GM06990 (cell line): ENCODE data around the gene NDEL1.

Experiments
- DNase-seq: peaks from one replicate; pipeline ENCODE4 v3.0.0-alpha.2; 2011; ENCODE audit not compliant: insufficient read length; ENCODE audit errors: extremely low read depth
- H3K27me3 ChIP-seq: replicated peaks from 2 replicates; pipeline ENCODE4 v1.6.0; 2011; ENCODE audit warnings: low read length; ENCODE audit not compliant: control insufficient read depth, insufficient read depth
- H3K36me3 ChIP-seq: 2 replicates; pipeline ENCODE4 v1.5.1; 2011; ENCODE audit warnings: low read length; ENCODE audit not compliant: control insufficient read depth, insufficient read depth
- H3K4me3 ChIP-seq: replicated peaks from 2 replicates; pipeline ENCODE4 v1.5.1; 2011; ENCODE audit warnings: low read depth, mild to moderate bottlenecking, control low read depth, low read length
- TF ChIP-seq, protein P1 (sequence below): IDR thresholded peaks from 2 replicates; pipeline ENCODE4 v1.5.1; 2011; ENCODE audit warnings: low read length, control low read depth, mild to moderate bottlenecking, inconsistent platforms; ENCODE audit not compliant: insufficient read depth, poor library complexity, severe bottlenecking

NDEL1 gene

DNA sequence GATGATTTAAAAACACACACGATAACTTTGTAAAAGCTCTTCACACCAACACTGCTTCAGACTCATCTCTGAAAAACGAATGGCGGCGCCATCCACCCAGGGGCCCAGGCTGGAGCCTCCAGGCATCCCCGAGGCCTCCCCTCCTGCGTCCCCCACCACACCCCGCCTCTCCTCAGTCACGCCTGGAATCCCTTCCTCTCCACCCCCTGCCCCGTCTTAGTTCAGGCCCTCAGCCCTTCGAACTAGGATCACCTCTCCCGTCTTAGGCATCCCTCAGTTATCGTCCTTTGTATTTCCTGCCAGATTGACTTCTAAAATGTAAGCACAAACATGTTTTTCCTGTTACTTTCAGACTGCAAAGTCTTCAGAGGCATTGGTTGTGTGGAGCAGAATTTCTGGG, 58.3 kb downstream of the NDEL1 start:
- no peak overlapping the region for H3K4me3 ChIP-seq
- H3K27me3 ChIP-seq = no peaks in the 10 kb centered on the region
- TF ChIP-seq, protein P1, sequence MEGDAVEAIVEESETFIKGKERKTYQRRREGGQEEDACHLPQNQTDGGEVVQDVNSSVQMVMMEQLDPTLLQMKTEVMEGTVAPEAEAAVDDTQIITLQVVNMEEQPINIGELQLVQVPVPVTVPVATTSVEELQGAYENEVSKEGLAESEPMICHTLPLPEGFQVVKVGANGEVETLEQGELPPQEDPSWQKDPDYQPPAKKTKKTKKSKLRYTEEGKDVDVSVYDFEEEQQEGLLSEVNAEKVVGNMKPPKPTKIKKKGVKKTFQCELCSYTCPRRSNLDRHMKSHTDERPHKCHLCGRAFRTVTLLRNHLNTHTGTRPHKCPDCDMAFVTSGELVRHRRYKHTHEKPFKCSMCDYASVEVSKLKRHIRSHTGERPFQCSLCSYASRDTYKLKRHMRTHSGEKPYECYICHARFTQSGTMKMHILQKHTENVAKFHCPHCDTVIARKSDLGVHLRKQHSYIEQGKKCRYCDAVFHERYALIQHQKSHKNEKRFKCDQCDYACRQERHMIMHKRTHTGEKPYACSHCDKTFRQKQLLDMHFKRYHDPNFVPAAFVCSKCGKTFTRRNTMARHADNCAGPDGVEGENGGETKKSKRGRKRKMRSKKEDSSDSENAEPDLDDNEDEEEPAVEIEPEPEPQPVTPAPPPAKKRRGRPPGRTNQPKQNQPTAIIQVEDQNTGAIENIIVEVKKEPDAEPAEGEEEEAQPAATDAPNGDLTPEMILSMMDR = no peak
- peaks cover 16% of the 10 kb centered on the region for H3K36me3 ChIP-seq
- DNase-seq = no peak

- DNase-seq = no peak
- H3K36me3 ChIP-seq = peaks cover 18% of the 10 kb centered on the region
- TF ChIP-seq, protein P1 = no peak
- no peak overlapping the region for H3K4me3 ChIP-seq
- H3K27me3 ChIP-seq = no peaks in the 10 kb centered on the region
Measured at GRCh38 chr17:8494506-8495111, 58.9 kb downstream of the NDEL1 start.

- Histone ChIP-seq H3K36me3 (peaks cover 19% of the 10 kb centered on the region), H3K4me3 (no peak overlapping the region), H3K27me3 (no peaks in the 10 kb centered on the region)
- TF ChIP-seq, protein P1 = no peak
- no peak for DNase-seq
Measured at GRCh38 chr17:8496081-8496480, 60.4 kb downstream of the NDEL1 start.

DNA sequence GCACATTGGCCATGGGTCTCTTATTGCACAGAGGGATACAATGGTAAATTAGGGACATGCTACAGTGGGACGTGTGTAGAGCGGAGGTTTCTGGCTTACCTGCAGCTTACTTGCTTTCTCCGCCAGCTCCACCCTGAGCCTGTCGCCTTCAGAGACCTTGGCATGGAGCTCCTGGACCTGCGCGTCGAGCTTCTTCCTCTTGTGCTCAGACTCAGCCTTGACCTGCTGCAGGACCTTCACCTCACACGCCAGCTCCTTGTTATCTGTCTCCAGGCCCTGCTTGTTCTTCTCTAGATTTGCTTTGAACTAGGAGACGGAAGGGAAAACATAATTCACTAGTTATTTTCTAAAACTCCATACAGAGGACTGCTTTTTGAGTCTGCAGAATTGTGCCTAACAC, 63.5 kb downstream of the NDEL1 start:
- Histone ChIP-seq H3K4me3 (no peak overlapping the region), H3K27me3 (no peaks in the 10 kb centered on the region), H3K36me3 (peaks cover 11% of the 10 kb centered on the region)
- DNase-seq = no peak
- TF ChIP-seq, protein P1 = no peak

DNA sequence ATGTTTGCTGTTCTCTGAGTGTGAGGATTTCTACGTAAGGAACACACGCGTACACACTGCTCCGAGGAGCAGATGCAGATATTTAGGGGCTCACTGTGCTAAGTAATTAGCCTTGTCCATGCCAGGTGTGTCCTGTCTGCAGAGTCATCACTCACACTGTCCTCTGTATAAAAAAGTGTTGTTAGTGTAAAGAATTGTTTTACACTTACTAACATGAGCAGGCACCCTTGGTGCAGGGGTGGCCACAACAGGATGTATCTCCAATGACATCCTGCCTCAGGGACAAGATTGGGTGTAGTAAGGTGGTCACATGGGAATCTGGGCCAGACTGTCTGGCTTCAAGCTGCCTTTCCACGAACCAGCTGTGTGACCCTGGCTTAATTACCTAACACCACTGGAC, 63.9 kb downstream of the NDEL1 start:
- H3K36me3 ChIP-seq = peaks cover 11% of the 10 kb centered on the region
- TF ChIP-seq, protein P1 = no peak
- no peaks in the 10 kb centered on the region for H3K27me3 ChIP-seq
- DNase-seq = no peak
- no peak overlapping the region for H3K4me3 ChIP-seq

- Histone ChIP-seq H3K36me3 (peaks cover 11% of the 10 kb centered on the region), H3K27me3 (no peaks in the 10 kb centered on the region), H3K4me3 (no peak overlapping the region)
- DNase-seq = no peak
- TF ChIP-seq, protein P1 = no peak
Measured at GRCh38 chr17:8500609-8501008, 64.9 kb downstream of the NDEL1 start.
